Measurements from ENCODE around the gene ZNF618. TPM values are rescaled to one million over a fixed set of nuclear protein-coding genes. Genes with fewer than 3 reads are reported as not detected.

ZNF618 gene
- polyA plus RNA-seq, 3 donors = 42.8 to 47.0 (median 46.5) TPM

DNA sequence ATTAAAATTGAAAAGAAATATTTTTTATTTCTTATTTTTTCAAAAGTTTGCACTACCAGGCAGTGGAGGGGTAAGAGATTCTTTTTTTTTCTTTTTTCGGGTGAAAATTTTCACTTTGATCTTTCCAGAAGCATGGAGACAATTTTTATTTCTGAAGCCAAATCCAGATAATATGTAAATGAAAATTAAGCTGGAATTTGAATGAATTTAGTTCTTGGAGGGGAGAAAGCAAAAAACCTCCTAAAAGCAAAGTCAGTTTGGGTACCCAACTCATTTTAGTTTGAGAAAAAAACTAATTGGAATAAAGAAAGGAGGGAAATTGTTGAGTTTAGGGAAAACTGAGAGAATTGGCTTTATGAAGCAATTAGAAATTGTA lies 872 bp downstream of the ZNF618 start:
- DNase-seq (ENCODE audit: extremely low read depth in 1 of 11, low read depth in 9 of 11, low spot score in 4 of 11) = no peak

- DNase-seq (ENCODE audit: extremely low read depth in 1 of 11, low read depth in 9 of 11, low spot score in 4 of 11) = no peak
Observed at GRCh38 chr9:113879318-113879717, 3.2 kb downstream of the ZNF618 start.

DNA sequence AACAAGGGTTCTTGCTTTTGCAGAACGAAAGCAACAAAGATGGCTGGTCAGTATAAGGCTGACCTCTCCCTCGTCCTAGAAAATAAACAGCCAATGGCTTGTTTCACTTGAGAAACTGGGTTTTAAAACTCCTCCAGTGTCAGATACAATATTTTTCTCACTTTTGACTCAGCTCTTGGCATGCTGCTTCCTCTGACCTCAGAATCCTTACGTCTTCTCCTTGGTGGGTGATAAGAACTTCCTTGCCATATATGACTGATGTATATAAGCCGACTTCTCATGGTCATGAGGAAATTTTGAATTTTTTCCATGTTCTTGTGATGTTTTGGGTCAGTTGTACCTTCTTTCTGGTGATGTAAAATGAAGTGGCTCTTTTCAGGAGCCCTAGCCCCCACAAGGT lies 3.8 kb downstream of the ZNF618 start:
- no peak for DNase-seq (ENCODE audit: extremely low read depth in 1 of 11, low read depth in 9 of 11, low spot score in 4 of 11)

- DNase-seq (ENCODE audit: extremely low read depth in 1 of 11, low read depth in 9 of 11, low spot score in 4 of 11) = no peak
Observed at GRCh38 chr9:113882181-113882580, 6.1 kb downstream of the ZNF618 start.

- no peak for DNase-seq (ENCODE audit: extremely low read depth in 1 of 11, low read depth in 9 of 11, low spot score in 4 of 11)
Observed at GRCh38 chr9:113882636-113883164, 6.6 kb downstream of the ZNF618 start.

GRCh38 chr9:113885183-113886025 lies 9.3 kb downstream of the ZNF618 start:
- no peak for DNase-seq (ENCODE audit: extremely low read depth in 1 of 11, low read depth in 9 of 11, low spot score in 4 of 11)

- DNase-seq (ENCODE audit: extremely low read depth in 1 of 11, low read depth in 9 of 11, low spot score in 4 of 11) = no peak
Observed at GRCh38 chr9:113886026-113886369, 9.9 kb downstream of the ZNF618 start.

DNA sequence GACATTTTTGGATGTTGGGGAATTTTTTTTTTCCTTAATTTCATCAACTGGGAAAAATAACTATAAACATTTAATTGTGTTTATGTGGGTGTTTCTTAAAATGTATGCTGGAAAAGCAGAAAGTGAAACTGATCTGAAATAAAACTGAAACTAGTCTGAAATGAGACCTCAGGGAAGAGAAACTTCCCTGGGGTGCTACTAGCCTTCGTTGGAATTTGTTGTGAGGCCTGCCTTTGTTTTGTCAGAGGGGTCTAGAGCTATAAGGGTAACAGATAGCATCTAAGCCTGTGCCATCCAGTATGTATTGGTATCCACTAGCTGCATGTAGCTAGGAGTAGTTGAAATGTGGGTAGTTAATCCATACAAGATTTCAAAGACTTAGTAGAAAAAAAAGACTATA lies 10.4 kb downstream of the ZNF618 start:
- no peak for DNase-seq (ENCODE audit: extremely low read depth in 1 of 11, low read depth in 9 of 11, low spot score in 4 of 11)

DNA sequence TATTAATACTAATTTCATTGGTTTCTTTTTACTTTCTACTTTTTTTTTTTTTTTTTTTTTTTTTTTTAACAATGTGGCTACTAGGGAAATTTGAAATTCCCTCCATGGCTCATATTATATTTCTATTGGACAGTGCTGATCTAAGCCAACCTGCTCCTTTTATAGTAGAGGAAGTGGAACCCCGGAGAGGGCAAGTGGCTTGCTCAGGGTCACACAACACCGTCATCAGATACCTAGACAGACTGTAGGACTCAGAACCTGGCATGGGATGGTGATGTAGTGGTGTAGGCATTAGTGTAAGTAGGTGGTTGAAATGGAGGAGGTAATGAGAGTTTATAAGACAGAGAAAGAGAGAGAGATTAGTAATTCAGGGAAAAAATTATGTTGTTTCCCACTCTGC lies 10.8 kb downstream of the ZNF618 start:
- DNase-seq (ENCODE audit: extremely low read depth in 1 of 11, low read depth in 9 of 11, low spot score in 4 of 11) = no peak

- DNase-seq (ENCODE audit: extremely low read depth in 1 of 11, low read depth in 9 of 11, low spot score in 4 of 11) = no peak
Observed at GRCh38 chr9:113887436-113887835, 11.3 kb downstream of the ZNF618 start.

DNA sequence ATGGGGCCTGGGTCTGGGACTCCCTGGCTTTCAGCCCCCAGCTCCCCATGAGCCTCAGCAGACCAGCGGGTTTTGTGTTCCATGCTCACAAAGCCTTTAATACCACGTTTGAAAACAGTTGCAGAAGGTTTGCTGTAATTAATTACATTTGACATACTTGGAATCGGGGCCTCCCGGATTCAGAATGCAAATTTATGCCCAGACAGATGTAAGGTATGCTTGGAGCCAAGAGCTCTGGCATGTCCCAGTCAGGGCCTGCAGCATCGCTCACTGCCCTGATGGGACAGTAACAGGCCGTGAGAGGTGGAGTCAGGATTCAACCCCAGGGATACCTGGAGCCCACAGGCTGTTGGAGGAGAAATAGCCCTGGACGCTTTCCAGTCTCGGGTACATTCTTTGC lies 12.2 kb downstream of the ZNF618 start:
- DNase-seq (ENCODE audit: extremely low read depth in 1 of 11, low read depth in 9 of 11, low spot score in 4 of 11) = no peak

GRCh38 chr9:113888976-113889375 lies 12.9 kb downstream of the ZNF618 start:
- no peak for DNase-seq (ENCODE audit: extremely low read depth in 1 of 11, low read depth in 9 of 11, low spot score in 4 of 11)

DNA sequence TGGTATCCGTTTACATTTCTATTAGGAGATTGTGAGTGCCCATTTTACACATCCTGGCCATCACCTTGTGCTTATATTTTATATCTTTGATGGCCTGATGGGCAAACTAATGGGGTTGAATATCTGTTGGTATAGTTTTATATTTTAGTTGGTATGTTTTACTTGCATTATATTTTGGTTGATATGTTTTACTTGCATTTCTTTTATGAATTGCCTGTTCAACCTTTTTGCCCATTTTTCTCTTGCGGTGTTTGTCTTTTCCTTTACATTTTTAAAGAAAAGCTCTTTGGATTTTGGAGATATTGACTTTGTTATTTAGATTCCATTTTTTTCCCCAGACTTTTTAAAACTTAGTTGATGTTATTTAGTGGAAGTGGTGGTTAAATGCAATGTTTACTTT lies 14.6 kb downstream of the ZNF618 start:
- no peak for DNase-seq (ENCODE audit: extremely low read depth in 1 of 11, low read depth in 9 of 11, low spot score in 4 of 11)

GRCh38 chr9:113892861-113893491 lies 16.9 kb downstream of the ZNF618 start:
- DNase-seq (ENCODE audit: extremely low read depth in 1 of 11, low read depth in 9 of 11, low spot score in 4 of 11) = no peak

GRCh38 chr9:113894166-113894565 lies 18.1 kb downstream of the ZNF618 start:
- no peak for DNase-seq (ENCODE audit: extremely low read depth in 1 of 11, low read depth in 9 of 11, low spot score in 4 of 11)

DNA sequence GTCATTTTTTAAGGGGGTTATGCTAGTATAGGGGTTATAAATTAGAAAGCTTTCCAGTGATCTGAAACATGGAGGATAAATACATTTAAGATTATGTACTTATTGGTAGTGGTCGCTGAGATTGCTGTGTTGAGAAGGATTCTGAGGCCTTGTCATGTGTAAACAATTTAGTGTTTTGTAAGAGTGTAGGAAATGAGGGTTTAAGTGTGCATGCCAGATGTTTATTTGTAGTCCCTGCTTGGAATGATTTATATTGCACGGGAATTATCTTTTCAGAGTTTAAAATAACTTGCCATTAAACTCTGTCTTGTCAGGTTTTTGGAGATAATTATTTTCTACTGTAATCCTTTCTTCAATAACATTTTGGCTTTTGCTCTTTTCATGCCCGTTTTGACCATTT lies 19.4 kb downstream of the ZNF618 start:
- DNase-seq (ENCODE audit: extremely low read depth in 1 of 11, low read depth in 9 of 11, low spot score in 4 of 11) = no peak

GRCh38 chr9:113896713-113897112 lies 20.6 kb downstream of the ZNF618 start:
- no peak for DNase-seq (ENCODE audit: extremely low read depth in 1 of 11, low read depth in 9 of 11, low spot score in 4 of 11)

- no peak for DNase-seq (ENCODE audit: extremely low read depth in 1 of 11, low read depth in 9 of 11, low spot score in 4 of 11)
Observed at GRCh38 chr9:113898151-113898550, 22.0 kb downstream of the ZNF618 start.

- DNase-seq (ENCODE audit: extremely low read depth in 1 of 11, low read depth in 9 of 11, low spot score in 4 of 11) = no peak
Observed at GRCh38 chr9:113898596-113898995, 22.5 kb downstream of the ZNF618 start.

- DNase-seq (ENCODE audit: extremely low read depth in 1 of 11, low read depth in 9 of 11, low spot score in 4 of 11) = no peak
Observed at GRCh38 chr9:113899205-113899604, 23.1 kb downstream of the ZNF618 start.

GRCh38 chr9:113901221-113901688 lies 25.1 kb downstream of the ZNF618 start:
- DNase-seq (ENCODE audit: extremely low read depth in 1 of 11, low read depth in 9 of 11, low spot score in 4 of 11) = no peak
